OCI-LY1 (cell line): ENCODE data around the gene TNNT3.

ENCODE experiments used
- H2AFZ ChIP-seq: fragments of 200-600 bp; sonication (generic), shearing (Covaris generic); 2 replicates; pipeline ENCODE4 v1.6.0; 2014; ENCODE audit warnings: antibody characterized with exemption, mild to moderate bottlenecking, low read length
- H3F3A ChIP-seq: fragments of 200-600 bp; sonication (generic), shearing (Covaris generic); 2 replicates; pipeline ENCODE4 v1.6.0; 2014; ENCODE audit warnings: mild to moderate bottlenecking, antibody characterized with exemption, low read length, moderate library complexity; ENCODE audit not compliant: insufficient read depth
- H3K27ac ChIP-seq: fragments of 200-600 bp; sonication (generic); 2 replicates; pipeline ENCODE4 v1.5.1; 2014; ENCODE audit warnings: low read length, mixed run types, mild to moderate bottlenecking, low read depth; ENCODE audit not compliant: poor library complexity, severe bottlenecking
- H3K27me3 ChIP-seq: fragments of 200-600 bp; sonication (generic); 2 replicates; pipeline ENCODE4 v1.6.0; 2014; ENCODE audit warnings: antibody characterized with exemption, mild to moderate bottlenecking, low read length, moderate library complexity; ENCODE audit not compliant: insufficient read depth
- H3K36me3 ChIP-seq: fragments of 200-600 bp; sonication (generic); 2 replicates; pipeline ENCODE4 v1.6.1; 2014; ENCODE audit warnings: mild to moderate bottlenecking, antibody characterized with exemption, low read length, moderate library complexity, mixed read lengths; ENCODE audit not compliant: insufficient read depth
- H3K4me1 ChIP-seq: fragments of 200-600 bp; sonication (generic); 2 replicates; pipeline ENCODE4 v1.5.1; 2014; ENCODE audit warnings: mild to moderate bottlenecking, low read length, moderate library complexity; ENCODE audit not compliant: insufficient read depth, severe bottlenecking
- H3K4me2 ChIP-seq: fragments of 200-600 bp; sonication (generic), shearing (Covaris generic); 2 replicates; pipeline ENCODE4 v1.6.1; 2014; ENCODE audit warnings: low read length
- H3K4me3 ChIP-seq: fragments of 200-600 bp; sonication (generic); 2 replicates; pipeline ENCODE4 v1.5.1; 2014; ENCODE audit warnings: low read length, low read depth, mild to moderate bottlenecking, mixed read lengths; ENCODE audit not compliant: poor library complexity, severe bottlenecking
- H3K79me2 ChIP-seq: fragments of 200-600 bp; shearing (Covaris generic); 2 replicates; pipeline ENCODE4 v1.6.1; 2016; ENCODE audit warnings: mixed run types, low read length, mixed read lengths; ENCODE audit not compliant: insufficient read depth
- H3K9ac ChIP-seq: fragments of 200-600 bp; sonication (generic), shearing (Covaris generic); 2 replicates; pipeline ENCODE4 v1.6.1; 2014; ENCODE audit warnings: mild to moderate bottlenecking, low read length, mixed read lengths
- H3K9me2 ChIP-seq: fragments of 200-600 bp; sonication (generic), shearing (Covaris generic); 2 replicates; pipeline ENCODE4 v1.6.1; 2014; ENCODE audit warnings: low read depth, mild to moderate bottlenecking, low read length, mixed read lengths
- H3K9me3 ChIP-seq: fragments of 200-600 bp; shearing (Covaris generic); 2 replicates; pipeline ENCODE4 v1.6.1; 2014; ENCODE audit warnings: low read length, mixed read lengths
- H4K20me1 ChIP-seq: fragments of 200-600 bp; sonication (generic), shearing (Covaris generic); 2 replicates; pipeline ENCODE4 v1.6.0; 2016; ENCODE audit warnings: mild to moderate bottlenecking, low read length; ENCODE audit not compliant: insufficient read depth
- CTCF ChIP-seq: fragments of 200-600 bp; sonication (generic), shearing (Covaris generic); IDR thresholded peaks from 2 replicates; pipeline ENCODE4 v1.5.1; 2017; ENCODE audit warnings: mild to moderate bottlenecking, antibody characterized with exemption, low read length, moderate library complexity, mixed read lengths
- EZH2 ChIP-seq: fragments of 200-600 bp; sonication (generic), shearing (Covaris generic); IDR thresholded peaks from 2 replicates; pipeline ENCODE4 v1.8.0; 2017; ENCODE audit warnings: borderline replicate concordance, mixed run types, mild to moderate bottlenecking, antibody characterized with exemption, low read length, moderate library complexity, mixed read lengths

Gene TNNT3

GRCh38 chr11:1924181-1924580 lies 4.7 kb downstream of the TNNT3 start:
- Histone ChIP-seq H3K9ac (no peak overlapping the region), H3K9me3 (no peaks in the 10 kb centered on the region), H3K9me2 (no peaks in the 10 kb centered on the region), H3K79me2 (no peaks in the 10 kb centered on the region), H4K20me1 (no peaks in the 10 kb centered on the region), H2AFZ (no peak overlapping the region), H3K4me1 (no peaks in the 10 kb centered on the region), H3F3A (no peaks in the 10 kb centered on the region), H3K27ac (no peak overlapping the region), H3K36me3 (no peaks in the 10 kb centered on the region), H3K27me3 (peaks cover 9% of the 10 kb centered on the region; the same call in 1 of the 2 replicates), H3K4me2 (no peak overlapping the region), H3K4me3 (no peak overlapping the region)
- no peak for TF ChIP-seq CTCF
- TF ChIP-seq EZH2, result no peak

GRCh38 chr11:1924646-1925372 lies 5.3 kb downstream of the TNNT3 start:
- Histone ChIP-seq H3K4me3 (no peak overlapping the region), H2AFZ (no peak overlapping the region), H3F3A (no peaks in the 10 kb centered on the region), H3K79me2 (no peaks in the 10 kb centered on the region), H3K9ac (no peak overlapping the region), H3K4me2 (no peak overlapping the region), H3K9me3 (no peaks in the 10 kb centered on the region), H3K36me3 (no peaks in the 10 kb centered on the region), H3K27ac (no peak overlapping the region), H3K4me1 (no peaks in the 10 kb centered on the region), H4K20me1 (no peaks in the 10 kb centered on the region), H3K27me3 (peaks cover 9% of the 10 kb centered on the region; the same call in 1 of the 2 replicates), H3K9me2 (no peaks in the 10 kb centered on the region)
- TF ChIP-seq CTCF, result no peak
- TF ChIP-seq EZH2, result no peak

- Histone ChIP-seq H3K27me3 (peaks cover 9% of the 10 kb centered on the region; the same call in 1 of the 2 replicates), H4K20me1 (no peaks in the 10 kb centered on the region), H3K27ac (no peak overlapping the region), H3K9me2 (no peaks in the 10 kb centered on the region), H2AFZ (no peak overlapping the region), H3K4me1 (no peaks in the 10 kb centered on the region), H3K9ac (no peak overlapping the region), H3F3A (no peaks in the 10 kb centered on the region), H3K79me2 (no peaks in the 10 kb centered on the region), H3K4me3 (no peak overlapping the region), H3K36me3 (no peaks in the 10 kb centered on the region), H3K9me3 (no peaks in the 10 kb centered on the region), H3K4me2 (no peak overlapping the region)
- no peak for TF ChIP-seq EZH2
- no peak for TF ChIP-seq CTCF
Measured at GRCh38 chr11:1925373-1926155, 6.1 kb downstream of the TNNT3 start.
